GM21367 (cell line): ENCODE results near the gene ULK2.

Experiments used
- ATAC-seq: cut with Tn5 transposase; IDR thresholded peaks from one replicate; pipeline ENCODE4 v1.9.1; 2021; ENCODE audit not compliant: unreplicated experiment

The ULK2 gene

DNA sequence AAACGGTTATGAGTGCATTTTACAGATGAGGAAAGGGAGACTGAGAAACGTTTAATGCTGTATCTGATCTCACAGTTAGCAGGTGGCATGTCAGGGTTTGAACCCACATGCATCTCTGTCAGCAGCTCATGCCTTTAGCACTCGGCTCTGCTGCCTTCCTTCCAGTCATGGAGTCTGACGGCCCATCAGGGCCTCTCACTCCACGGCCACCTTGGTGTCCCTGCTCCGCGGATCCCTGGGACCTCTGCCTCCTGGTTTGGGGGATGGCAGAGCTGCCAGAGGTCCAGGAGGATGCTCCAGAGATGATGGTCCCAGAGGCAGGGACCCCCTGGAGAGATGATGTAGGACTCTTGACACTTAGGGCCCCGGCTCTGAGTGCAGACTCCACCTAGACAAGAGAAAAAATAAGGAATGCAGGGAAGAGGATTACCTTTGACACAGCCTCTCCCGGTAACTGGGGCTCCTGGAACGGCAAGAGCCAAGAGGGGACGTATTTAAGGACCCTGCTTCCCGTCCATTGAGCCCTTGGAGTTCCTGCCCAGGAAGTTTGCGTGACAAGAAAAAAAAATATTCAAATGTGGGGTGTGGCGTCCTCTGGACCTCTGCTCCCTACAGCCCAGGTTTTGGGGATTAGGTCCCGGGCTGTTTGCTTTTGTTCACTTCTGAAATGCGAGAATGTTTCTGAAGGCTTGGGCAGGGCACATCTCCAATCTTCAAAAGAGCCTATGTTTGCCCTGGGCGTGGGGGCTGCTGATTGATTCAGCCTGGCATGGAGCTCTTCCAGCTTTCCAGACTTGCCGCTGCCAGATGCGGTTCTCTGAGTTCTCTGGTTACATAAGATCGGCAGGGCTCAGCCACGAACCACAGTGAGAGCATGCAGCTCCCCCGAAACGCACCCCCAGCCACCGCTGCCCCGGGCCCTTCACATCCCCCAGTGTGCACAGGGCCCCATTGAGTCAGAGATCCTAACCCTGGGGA, 119.6 kb downstream of the ULK2 start, which contains the start of gene ALDH3A1:
TSS of gene ALDH3A1 (minus strand) at position 470 of the 978 bp plus-strand sequence. CDS start 3,169 bp downstream, outside the sequence.
- ATAC-seq, result no peak

DNA sequence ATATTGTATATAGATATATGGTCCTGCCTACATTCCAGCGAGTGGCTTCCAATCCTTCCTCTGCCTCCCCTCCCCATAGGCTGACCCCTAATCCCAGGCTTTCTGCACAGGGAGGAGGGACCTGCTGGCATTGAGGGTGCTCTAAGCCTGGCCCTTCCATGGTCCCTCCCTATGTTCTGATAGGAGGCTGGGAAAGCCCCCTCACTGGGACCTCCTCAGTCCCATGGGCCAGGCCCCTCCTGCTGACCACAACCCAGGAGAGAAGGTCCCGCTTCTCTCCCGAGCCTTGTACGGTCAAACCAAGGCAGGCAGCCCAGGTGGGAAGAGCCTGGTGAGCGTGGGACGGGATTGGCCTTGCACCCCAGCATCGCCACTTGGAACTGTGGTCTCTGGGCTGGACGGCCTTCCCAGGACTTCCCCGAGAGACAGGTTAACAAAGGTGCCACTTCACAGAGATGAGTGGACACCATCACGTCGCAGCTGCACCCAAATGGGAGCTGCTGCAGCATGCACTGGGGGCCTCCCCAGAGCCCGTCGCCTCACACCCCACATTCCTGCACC, 120.5 kb downstream of the ULK2 start:
- ATAC-seq, result no peak

DNA sequence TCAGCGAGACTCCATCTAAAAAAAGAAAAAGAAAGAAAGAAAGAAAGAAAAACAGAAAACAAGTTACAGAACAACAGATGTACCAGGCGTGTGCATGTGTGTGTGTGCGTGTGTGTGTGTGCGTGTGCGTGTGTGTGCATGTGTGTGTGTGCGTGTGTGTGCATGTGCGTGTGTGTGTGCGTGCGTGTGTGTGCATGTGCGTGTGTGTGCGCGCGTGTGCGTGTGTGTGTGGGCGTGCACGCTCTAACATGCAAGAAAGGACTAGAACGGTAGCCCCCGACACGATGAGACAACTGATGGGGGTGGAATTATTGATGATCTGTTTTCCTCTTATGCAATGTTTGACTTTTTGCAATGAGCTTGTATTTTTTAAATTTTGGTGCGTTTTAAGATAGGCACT, 121.2 kb downstream of the ULK2 start:
- no peak for ATAC-seq

DNA sequence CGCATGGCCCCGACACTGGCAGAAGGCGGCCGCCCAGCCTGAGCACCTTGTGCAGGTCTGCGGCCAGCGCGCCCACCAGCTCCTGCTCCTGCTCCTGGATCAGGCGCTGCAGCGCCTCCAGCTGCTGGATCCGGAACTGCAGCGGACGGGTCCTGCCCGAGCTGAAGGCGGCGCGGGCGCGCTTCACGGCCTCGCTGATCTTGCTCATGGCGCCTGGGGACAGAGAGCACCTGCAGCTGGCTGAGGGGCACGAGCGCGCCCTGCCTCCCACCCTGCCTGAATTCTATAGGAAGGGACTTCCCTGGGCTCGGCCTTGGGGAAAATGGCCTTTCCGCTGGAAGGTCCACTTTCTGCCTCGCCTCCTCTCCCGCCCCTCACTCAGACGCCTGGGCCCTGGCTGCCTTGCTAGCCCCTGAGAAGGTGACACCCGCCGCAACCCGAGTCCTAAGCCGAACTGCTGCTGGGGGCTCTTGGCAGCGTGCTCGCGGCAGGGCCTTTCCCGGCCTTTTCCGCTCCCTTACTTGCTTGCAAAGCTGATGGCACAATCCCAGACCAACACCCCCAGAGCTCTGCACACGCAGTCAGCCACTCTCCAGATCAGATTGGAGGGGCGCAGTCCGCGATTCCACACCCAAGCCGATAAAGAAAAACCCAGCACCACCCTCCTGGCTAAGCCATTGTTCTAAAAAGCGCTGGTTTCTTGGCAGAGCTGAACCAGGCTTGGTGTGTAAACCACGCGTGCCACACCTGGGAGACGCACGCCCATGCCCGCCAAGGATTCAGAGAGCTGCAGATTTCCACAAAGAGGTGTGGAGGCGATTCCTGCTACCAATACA, 122.6 kb downstream of the ULK2 start:
- ATAC-seq, result no peak

DNA sequence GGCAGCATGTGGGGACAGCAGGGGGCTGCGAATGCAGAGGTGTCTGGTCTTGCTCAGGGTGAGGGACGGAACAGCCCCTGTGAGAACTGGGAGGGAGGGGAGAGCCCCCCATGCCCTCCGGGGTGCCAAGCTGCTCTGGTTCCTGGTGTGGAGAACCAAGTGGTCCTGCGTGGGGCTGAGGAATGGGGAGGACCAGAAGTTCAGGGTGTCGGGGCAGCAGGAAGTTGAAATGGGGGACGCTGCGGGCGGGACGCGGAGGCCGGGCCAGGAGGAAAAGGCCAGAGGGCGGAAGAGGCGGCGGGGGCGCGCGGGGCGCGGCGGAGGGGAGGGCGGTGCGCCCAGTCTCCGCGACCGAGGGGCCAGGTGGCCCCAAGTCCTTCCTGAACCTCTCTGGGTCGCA, 123.2 kb downstream of the ULK2 start:
- ATAC-seq, result no peak

DNA sequence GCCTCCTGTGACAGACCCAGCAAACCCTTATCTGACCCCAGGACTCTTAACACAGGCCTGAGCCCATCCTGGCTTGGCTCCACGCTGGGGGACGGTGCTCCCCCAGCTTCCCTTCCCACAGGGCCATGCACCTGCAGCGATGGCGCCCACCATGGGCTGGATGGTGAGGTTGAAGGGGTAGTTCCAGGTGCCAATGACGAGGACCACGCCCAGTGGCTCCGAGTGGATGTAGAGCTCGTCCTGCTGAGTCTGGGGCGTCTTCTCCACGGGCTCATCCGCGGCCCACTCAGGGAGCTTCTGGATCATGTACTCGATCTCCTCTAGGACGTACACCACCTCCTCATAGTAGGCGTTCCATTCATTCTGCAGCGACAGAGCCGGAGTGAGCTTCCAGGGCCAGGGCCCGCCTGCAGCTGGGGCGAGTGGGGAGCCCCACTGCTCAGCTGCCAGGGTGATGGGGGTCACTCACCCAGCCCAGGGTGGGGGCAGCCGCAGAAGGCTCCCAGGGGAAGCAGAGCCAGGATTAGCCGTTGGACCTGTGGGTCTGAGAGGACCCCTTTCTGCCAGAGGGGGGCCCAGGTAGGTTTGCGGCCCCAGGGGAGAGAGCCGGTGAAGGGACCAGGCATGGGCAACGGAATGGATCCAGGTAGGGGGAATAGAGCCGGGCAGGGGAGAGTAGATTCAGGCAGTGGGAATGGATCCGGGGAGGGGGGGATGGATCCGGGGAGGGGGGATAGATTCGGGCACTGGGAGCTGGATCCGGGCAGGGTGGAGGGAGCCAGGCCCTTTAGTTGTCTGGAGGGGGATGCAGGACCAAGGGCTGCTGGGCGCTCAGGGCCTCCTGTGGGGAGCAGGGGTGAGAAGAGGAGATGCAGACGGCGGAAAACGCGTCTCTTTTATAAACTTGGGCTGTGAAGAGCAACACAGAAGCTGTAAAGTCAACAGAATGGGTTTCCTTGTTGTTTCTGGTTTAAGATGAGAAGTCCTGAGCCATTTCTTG, 124.3 kb downstream of the ULK2 start:
- no peak for ATAC-seq

DNA sequence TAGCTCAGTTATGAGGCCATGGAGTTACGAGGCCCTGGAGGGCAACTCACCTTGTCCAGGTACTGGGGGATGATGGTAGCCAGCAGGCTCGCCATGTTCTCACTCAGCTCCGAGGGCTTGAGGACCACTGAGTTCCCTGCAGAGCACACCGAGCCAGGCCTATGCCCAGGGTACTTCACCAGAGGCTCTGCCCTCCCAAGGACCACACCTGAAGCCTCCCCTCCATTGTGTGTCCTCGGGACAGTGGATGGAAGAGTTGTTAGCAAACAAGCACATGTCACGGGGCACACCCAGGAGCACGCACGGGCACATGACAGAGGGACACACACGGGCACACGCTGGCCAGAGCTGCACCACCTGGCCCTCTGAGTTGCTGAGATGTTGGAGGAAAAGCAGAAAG, 125.2 kb downstream of the ULK2 start:
- no peak for ATAC-seq

DNA sequence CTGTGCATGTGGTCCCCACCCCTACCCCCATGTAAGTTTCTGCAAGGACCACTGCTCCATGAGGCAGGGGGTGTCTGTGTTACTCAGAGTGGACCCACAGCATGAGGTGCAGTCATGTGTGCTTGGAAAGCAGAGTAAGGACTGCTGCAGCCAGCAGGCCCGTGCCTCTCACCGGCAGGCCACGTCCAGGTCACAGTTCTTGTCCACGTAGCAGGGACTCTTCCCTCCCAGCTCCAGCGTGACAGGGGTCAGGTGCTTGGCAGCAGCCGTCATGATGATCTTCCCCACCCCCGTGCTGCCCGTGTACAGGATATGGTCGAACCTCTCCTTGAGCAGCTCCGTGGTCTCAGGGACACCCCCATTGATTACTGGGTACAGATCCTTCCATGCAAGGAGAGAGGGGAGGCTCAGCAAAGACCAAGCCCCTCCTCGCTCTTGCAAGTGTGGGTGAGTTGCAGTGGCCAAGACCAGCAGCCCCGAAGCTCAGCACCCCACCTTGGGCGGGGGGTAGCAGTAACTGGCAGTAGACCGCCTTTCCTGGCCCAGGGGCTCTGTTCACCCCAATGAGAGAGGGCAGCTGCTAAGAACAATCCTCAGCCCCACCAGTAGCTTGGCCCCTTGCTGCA, 125.8 kb downstream of the ULK2 start:
- ATAC-seq, result no peak

DNA sequence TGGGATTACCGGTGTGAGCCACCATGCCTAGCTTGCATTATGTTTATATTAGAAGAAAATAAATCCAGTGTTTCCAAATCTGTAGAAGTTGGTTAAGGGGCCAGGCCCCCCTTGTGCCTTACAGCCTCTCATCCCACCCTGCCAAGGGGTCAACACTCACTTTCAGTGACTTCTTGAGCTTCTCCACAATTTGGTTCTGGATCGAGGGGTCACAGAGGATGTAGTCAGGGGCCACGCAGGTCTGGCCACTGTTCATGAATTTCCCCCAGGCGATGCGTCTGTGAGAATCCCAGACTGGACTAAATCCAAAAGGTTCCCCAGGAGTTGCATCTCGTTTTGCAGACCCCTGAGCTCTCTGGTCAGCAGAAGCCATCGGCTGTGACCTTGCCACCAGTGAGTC, 126.8 kb downstream of the ULK2 start:
- no peak for ATAC-seq

DNA sequence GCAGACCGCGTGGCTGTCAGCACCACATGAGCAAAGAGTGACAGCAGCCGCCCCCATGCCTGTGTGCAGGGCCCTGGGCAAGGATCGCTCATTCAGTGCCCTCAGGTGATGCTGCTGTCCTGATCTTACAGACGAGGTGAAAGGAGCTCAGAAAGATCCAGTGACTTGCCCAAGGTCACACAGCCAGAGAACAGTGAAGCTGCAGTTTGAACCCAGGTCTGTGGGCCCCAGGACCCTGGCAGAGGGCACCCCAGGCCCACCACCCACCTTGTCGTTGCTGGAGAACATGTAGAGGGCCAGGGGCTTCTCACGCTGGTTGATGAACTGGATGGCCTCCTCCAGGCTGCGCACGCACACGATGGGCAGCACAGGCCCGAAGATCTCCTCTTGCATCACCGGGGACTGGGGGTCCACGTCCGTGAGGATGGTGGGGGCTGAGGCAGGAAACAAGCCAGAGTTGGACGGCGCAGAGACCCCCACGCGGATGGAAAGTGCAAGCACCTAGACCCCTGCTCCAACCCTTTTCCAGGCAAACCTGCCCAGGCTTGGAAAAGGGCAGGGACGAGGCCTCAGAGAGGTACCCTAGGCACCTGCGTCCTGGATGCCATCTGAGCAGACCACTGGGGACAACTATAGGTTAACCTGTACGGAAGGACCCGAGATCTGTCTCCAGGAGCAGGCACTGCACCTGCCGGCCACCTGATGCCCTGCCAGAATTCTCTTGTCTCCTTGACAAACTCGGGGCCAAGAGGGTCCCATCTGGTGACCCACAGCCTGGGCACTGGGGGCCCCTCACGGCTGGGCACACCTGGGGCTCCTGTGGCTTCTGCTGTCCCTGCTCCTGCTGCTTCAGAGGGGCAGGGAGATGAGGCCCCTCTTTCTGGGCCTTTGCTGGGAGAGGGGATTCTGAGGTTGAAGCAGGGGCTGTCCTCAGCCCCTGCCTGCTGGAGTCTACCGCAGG, 128.2 kb downstream of the ULK2 start:
- ATAC-seq, result no peak

DNA sequence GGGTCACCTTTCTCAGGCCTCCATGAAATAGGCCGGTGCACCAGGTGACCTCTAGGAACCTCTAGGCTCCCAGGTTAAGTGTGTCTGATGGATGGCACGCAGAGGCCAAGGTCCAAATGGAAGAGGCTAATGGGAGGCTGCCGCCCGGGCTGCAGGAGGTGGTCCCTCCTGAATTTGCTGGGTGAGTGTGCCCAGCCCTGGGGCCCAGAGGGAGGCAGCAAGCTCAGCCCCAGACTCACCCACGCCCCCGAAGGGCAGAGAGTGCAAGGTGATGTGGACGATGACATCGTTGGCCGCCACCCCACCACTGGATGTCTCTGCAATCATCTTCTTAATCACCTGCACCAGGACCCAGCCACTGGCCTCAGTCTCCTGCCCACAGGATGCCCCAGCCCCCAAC, 129.0 kb downstream of the ULK2 start:
- no peak for ATAC-seq

DNA sequence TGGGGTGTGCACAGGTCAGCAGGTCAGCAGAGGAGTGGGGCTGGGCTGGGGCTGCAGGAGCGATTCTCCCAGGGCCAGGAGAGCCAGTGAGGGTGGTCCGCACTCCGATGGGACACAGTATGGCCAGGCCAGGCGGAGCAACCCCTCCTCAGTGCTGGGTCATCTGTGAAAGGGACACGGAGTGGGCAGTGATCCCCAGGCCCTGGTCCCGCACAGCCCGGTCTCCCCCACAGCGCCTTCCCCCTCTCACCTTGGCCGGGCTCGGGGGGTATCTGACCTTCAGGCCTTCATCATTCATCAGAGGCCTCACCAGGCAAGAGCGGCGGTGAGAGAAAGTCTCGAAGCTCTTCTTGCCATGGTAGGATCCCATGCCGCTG, 129.7 kb downstream of the ULK2 start:
- no peak for ATAC-seq

DNA sequence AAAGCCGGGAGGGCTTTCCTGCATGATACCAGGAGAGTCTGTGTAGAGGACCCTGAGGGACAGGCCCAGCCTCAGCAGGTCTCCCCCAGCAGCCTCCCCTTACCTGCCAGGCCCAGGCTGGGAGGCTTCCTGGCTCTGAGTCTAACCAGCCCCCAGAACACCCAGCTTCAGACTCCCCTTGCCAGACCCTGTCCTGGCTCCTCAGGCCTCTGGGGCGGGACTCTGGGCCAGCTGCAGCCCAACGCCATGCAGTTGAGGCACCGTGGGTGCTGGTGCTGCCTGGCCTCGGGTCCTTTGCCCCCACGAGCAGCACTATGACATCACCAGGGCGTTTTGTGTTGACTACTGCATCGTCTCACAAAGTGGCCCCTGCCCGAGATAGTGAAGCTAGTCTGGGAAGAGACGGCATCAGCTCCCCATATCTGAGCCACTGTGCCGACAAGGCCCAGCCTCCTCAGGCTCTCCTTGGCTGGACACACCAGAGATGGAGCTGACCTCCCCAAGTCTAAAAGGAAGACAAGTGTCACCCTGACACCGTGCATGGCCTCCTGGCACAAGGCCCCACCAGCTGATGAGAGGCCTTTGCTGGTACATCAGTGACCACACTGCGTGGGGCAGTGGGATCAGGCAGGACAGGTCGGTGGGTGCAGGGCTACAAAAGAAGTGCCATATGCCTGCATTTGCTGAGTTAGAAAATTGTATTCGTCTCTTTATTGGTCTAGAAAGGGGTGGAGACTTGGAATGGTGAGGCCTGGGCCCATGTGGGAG, 130.2 kb downstream of the ULK2 start:
- ATAC-seq, result no peak

DNA sequence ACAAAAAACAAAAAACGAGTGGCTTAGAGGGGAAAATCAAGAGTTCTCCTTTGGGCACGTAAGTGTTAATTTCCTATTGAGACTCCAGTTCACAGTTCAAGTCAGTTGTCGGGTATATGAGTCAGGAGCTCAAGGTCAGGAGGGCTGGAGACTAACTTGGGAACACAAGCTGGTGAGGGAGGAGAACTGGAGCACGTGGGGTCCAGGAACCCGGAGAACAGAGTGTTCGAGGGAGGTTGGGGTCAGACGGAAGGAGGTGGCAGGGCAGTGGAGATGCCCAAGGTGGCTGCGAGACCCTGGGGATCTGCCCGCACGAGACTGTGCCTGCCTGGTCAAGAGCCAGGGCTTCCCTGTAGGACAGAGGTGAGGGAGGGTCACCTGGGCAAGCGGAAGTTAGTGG, 131.7 kb downstream of the ULK2 start:
- no peak for ATAC-seq

DNA sequence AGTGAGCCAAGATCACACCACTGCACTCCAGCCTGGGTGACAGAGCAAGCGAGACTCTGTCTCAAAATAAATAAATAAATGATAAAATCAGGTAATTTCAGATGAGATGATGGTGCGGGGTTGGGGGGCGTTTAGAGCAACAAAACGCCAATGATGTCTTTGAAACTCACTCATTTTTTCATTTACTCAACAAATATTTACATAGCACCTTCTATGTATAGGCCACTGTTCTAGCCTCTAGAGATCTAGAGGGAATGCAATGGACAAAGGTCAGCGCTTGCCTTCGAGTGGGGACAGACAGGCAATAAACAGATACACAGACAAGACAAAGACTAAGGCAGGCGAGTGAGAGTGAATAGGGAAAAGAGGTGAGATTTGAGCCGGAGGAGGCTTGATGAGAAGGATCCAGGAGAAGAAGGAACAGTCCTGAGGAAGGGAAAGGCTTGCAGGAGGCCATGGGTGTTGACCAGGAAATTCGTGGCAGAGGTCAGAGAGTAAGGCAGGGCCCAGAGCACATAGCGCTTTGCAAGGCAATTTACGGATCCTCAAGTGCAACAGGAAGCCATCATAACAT, 133.7 kb downstream of the ULK2 start:
- ATAC-seq, result no peak

DNA sequence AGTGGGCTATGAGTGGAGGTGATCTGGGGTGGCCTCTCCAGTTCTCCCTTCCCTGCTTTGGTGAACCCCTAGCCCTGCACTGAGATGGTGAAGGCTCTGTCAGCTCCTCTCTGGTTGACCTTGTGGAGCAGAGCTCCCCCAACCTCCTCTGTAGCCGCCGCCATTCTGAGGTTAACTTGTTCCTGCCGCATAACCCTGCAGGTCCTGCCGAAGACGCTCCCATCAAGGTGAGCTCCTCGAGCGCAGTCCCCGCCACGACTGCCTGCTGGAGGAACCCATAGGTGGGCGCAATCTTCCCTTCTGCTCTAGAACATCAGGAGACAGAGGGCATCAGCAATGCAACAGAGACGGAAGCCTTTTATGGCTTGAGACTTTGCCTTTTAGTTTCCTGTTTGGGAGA, 136.1 kb downstream of the ULK2 start:
- ATAC-seq, result no peak

DNA sequence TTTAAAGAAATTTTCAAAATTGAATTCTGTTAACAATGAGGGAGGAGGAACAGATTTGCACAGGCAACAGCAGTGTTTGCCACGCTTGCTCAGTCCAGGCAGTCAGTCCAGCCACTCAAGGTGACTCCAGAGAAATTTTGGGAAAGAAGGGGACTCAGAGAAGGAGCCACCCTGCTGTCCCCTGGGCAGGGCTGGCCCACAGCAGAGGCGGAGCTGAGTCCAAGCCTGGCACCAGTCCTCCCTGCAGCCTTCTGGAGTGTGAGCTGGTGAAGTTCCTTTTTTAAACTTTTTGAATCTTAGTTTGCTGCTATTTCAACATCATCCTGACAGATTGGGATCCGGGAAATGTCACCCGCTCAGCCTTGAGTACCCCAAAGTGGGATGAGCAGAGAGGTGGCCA, 136.9 kb downstream of the ULK2 start:
- ATAC-seq, result no peak

DNA sequence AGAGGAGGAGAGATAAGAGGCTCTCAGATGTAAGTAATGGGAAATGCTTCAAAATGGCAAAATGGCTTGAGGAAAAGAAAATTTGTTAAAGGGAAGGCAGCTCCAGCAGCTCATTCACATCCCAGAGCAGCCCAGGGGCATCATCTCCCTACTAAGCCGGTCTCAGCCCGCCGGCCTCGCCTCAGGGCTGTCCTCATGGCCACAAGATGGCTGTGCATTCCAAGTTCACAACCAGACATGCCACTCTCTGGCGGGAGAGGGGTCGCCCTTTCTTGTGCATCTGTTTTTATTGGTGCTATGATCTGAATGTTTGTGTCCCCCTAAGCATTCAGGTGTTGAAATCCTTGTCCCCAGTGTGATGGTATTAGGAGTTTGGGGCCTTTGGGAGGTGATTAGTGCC, 137.8 kb downstream of the ULK2 start:
- no peak for ATAC-seq
